ENCODE measurements around the gene SPATA19. TPM values are rescaled to one million over a fixed set of nuclear protein-coding genes. Genes with fewer than 3 reads are reported as not detected.

The SPATA19 gene
- total RNA-seq, 2 donors from 2014 or later = not detected

DNA sequence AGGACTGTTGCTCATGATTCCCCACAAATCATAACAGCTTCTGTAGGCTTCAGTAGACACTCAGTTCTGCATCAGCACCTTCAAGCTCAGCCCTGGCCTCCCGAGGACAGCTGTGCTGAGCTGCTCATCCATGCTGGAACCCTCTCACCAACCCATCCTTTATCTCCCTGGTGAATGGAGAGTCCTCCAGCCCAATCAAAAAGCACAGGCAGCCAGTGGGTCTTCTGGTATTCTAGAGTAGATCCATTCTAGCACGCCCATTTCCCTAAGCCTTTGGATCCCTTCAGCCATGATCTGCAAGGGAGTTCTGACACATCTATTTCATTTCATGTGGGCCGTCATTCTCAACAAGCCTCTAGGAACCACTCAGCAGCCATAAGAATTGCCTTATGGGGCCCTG is 44.6 kb upstream of the SPATA19 start:
- Histone ChIP-seq H3K27me3 (no peaks in the 10 kb centered on the region), H3K27ac (no peak overlapping the region), H3K9ac (ENCODE audit: low read depth in 2 of 2, low read length in 2 of 2) (no peak overlapping the region), H3K4me1 (no peaks in the 10 kb centered on the region), H3K36me3 (no peaks in the 10 kb centered on the region), H3K4me3 (no peak overlapping the region), H3K9me3 (no peaks in the 10 kb centered on the region)
- intact Hi-C loops (cut with DNase I) = no loop called here
- TF ChIP-seq, protein P1, sequence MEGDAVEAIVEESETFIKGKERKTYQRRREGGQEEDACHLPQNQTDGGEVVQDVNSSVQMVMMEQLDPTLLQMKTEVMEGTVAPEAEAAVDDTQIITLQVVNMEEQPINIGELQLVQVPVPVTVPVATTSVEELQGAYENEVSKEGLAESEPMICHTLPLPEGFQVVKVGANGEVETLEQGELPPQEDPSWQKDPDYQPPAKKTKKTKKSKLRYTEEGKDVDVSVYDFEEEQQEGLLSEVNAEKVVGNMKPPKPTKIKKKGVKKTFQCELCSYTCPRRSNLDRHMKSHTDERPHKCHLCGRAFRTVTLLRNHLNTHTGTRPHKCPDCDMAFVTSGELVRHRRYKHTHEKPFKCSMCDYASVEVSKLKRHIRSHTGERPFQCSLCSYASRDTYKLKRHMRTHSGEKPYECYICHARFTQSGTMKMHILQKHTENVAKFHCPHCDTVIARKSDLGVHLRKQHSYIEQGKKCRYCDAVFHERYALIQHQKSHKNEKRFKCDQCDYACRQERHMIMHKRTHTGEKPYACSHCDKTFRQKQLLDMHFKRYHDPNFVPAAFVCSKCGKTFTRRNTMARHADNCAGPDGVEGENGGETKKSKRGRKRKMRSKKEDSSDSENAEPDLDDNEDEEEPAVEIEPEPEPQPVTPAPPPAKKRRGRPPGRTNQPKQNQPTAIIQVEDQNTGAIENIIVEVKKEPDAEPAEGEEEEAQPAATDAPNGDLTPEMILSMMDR (IDR thresholded peaks at IDR 0.05) = no peak
- no peak for DNase-seq

DNA sequence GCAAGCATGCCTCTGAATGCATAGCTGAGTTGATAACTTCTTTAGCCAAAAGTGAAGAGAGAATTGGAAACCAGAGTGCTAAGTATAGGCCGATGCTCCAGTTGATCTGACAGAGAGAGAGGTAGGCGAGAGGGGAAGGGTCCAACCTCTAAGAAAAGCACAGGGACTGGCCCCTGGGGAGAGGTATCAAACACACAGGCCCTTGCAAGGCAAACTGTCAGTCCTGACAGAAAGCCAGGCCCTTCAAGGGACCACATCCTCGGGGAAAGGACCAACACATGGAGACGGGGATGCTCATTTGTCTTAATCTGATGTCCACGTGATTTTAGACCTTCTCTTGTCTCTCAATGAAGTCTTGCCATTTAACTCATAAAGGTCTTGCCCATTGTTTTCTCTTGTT is 43.9 kb upstream of the SPATA19 start:
- Histone ChIP-seq H3K9ac (ENCODE audit: low read depth in 2 of 2, low read length in 2 of 2) (no peak overlapping the region), H3K9me3 (no peaks in the 10 kb centered on the region)

DNA sequence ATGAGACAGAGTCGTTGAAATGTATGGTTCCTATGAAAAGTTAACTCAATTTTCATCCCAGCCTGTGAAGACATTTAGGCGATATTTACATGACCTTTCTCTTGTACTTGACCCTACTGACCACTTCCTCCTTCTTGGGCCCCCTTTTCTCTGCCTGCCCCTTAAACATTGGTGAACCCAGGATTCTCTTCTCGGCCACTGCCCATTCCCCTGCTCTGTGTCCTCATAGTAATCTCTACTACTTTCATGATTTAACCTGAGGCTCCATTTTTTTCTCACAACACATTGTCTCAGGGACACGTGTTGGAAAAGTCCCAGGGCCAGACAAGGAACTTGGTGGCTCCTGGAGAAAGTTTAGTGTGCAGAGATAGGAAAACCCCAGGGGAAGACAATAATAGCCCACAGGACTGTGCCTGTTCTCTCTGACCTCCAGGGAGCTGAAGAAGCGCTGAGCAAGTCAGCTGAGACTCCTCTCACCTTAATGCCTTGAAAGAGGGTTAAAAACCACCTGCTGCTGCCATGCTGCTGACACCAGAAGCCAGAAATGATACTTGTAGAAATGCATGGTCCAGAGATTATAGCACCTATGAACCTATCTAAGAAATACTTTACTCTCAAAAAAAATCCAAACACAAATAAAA is 42.5 kb upstream of the SPATA19 start:
- no peaks in the 10 kb centered on the region for H3K27me3 ChIP-seq
- intact Hi-C loops (cut with DNase I) = no loop called here
- H3K9ac ChIP-seq (ENCODE audit: low read depth in 2 of 2, low read length in 2 of 2) = no peak overlapping the region
- H3K36me3 ChIP-seq = no peaks in the 10 kb centered on the region
- DNase-seq = no peak
- TF ChIP-seq, protein P1 (IDR thresholded peaks at IDR 0.05) = no peak
- no peak overlapping the region for H3K4me3 ChIP-seq
- H3K4me1 ChIP-seq = no peaks in the 10 kb centered on the region
- no peak overlapping the region for H3K27ac ChIP-seq
- no peaks in the 10 kb centered on the region for H3K9me3 ChIP-seq

More for the DNA sequence above, 43.9 kb upstream of the SPATA19 start:
- no peaks in the 10 kb centered on the region for H3K4me1 ChIP-seq
- no peak overlapping the region for H3K4me3 ChIP-seq
- H3K27me3 ChIP-seq = no peaks in the 10 kb centered on the region
- TF ChIP-seq, protein P1 (IDR thresholded peaks at IDR 0.05) = no peak
- intact Hi-C loops (cut with DNase I) = no loop called here
- no peak for DNase-seq
- no peaks in the 10 kb centered on the region for H3K36me3 ChIP-seq
- no peak overlapping the region for H3K27ac ChIP-seq

DNA sequence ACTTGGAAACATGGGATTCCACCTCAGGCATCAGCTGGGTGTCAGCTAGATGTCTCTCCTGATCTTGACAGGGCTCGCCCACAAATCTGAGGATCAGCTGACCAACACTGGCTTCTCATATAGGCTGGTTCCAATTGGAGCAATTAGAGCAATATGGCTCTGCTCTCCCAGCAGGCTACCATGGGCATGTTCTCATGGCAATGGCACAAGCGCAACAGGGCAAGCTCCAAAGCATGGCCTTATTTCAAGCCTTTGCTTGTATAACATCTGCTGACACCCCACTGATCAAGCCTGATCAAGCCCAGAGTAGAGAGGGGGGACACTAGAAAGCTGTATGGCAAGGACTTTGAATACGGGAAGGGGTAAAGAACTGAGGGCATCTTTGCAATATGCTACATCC is 40.7 kb upstream of the SPATA19 start:
- no peaks in the 10 kb centered on the region for H3K36me3 ChIP-seq
- intact Hi-C loops (cut with DNase I) = no loop called here
- H3K4me1 ChIP-seq = no peaks in the 10 kb centered on the region

DNA sequence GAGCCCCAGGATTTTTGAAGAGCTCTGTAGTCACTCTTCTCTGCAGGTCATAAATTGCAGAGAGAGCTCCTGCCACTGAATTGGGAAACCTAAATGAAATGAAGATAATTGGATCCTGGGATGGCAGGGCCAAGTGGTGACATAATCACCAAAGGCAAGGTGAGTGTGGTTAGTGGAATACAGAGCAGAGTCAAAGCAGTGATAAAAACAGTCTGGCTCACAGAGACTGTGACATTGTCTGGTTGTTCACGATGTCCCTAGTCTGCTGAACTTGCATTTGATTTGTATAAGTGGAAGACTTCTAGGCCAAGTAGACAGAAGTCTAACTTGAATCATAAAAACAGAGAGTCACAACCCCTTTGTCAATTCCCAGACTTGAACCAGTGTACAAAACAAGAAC is 26.8 kb upstream of the SPATA19 start:
- H3K9ac ChIP-seq (ENCODE audit: low read depth in 2 of 2, low read length in 2 of 2) = no peak overlapping the region
- DNase-seq = no peak
- TF ChIP-seq, protein P1 (IDR thresholded peaks at IDR 0.05) = no peak
- intact Hi-C loops (cut with DNase I) = no loop called here
- no peaks in the 10 kb centered on the region for H3K9me3 ChIP-seq
- no peaks in the 10 kb centered on the region for H3K27me3 ChIP-seq
- H3K27ac ChIP-seq = no peak overlapping the region
- no peak overlapping the region for H3K4me3 ChIP-seq
- H3K36me3 ChIP-seq = no peaks in the 10 kb centered on the region
- no peaks in the 10 kb centered on the region for H3K4me1 ChIP-seq

More for the DNA sequence above, 40.7 kb upstream of the SPATA19 start:
- TF ChIP-seq, protein P1 (IDR thresholded peaks at IDR 0.05) = no peak
- Histone ChIP-seq H3K9ac (ENCODE audit: low read depth in 2 of 2, low read length in 2 of 2) (no peak overlapping the region), H3K4me3 (no peak overlapping the region), H3K27ac (no peak overlapping the region), H3K27me3 (no peaks in the 10 kb centered on the region), H3K9me3 (no peaks in the 10 kb centered on the region)
- DNase-seq = no peak

All from colonic mucosa (tissue), 4 donors.